Osteoblast (primary cell): ENCODE measurements around the gene SH3PXD2B. TPM values are rescaled to one million over a fixed set of nuclear protein-coding genes. Genes with fewer than 3 reads are reported as not detected.

ENCODE experiments used
- DNase-seq: peaks from one replicate; pipeline ENCODE4 v3.0.0; 2011; ENCODE audit warnings: low spot score, mixed read lengths; ENCODE audit not compliant: insufficient read length; ENCODE audit errors: missing footprints
- H2AFZ ChIP-seq: 2 replicates; pipeline ENCODE4 v1.6.0; 2011; ENCODE audit warnings: mild to moderate bottlenecking, low read length
- H3K27ac ChIP-seq: 2 replicates; pipeline ENCODE4 v1.5.1; 2011; ENCODE audit warnings: mild to moderate bottlenecking, low read depth, low read length, moderate library complexity
- H3K27me3 ChIP-seq: 2 replicates; pipeline ENCODE4 v1.6.0; 2012; ENCODE audit warnings: mild to moderate bottlenecking, control low read depth, inconsistent platforms, low read length, moderate library complexity; ENCODE audit not compliant: insufficient read depth
- H3K36me3 ChIP-seq: 2 replicates; pipeline ENCODE4 v1.5.1; 2011; ENCODE audit warnings: mild to moderate bottlenecking, low read length, control low read depth, moderate library complexity; ENCODE audit not compliant: insufficient read depth
- H3K4me1 ChIP-seq: 2 replicates; pipeline ENCODE4 v1.5.1; 2011; ENCODE audit warnings: mild to moderate bottlenecking, low read length, control low read depth, moderate library complexity; ENCODE audit not compliant: insufficient read depth
- H3K4me2 ChIP-seq: 2 replicates; pipeline ENCODE4 v1.6.0; 2011; ENCODE audit warnings: mild to moderate bottlenecking, low read length; ENCODE audit not compliant: insufficient read depth
- H3K4me3 ChIP-seq: fragments of 200-600 bp; sonication (generic); 3 replicates; pipeline ENCODE4 v1.5.1; 2012; ENCODE audit warnings: mild to moderate bottlenecking, low read length, inconsistent platforms; ENCODE audit not compliant: insufficient read depth
- H3K79me2 ChIP-seq: 2 replicates; pipeline ENCODE4 v1.6.0; 2012; ENCODE audit warnings: mild to moderate bottlenecking, low read length, control low read depth, inconsistent platforms; ENCODE audit not compliant: insufficient read depth
- H3K9me3 ChIP-seq: 2 replicates; pipeline ENCODE4 v1.5.1; 2011; ENCODE audit warnings: low read depth, low read length, control low read depth
- H4K20me1 ChIP-seq: 2 replicates; pipeline ENCODE4 v1.6.0; 2012; ENCODE audit warnings: mild to moderate bottlenecking, low read length, control low read depth; ENCODE audit not compliant: insufficient read depth
- total RNA-seq: library from RNA; depleted of rRNA; stranded (reverse); fragments of >200 nt; gene quantifications from 2 replicates; pipeline ENCODE4 v1.2.3, GENCODE V29; 2012
- TF ChIP-seq, protein P1 (sequence below): IDR thresholded peaks from 2 replicates; pipeline ENCODE4 v1.5.1; 2011; ENCODE audit warnings: mild to moderate bottlenecking, low read depth, low read length, moderate library complexity; ENCODE audit errors: extremely low read depth

SH3PXD2B gene
- total RNA-seq, 1 donor: 58.3 TPM

DNA sequence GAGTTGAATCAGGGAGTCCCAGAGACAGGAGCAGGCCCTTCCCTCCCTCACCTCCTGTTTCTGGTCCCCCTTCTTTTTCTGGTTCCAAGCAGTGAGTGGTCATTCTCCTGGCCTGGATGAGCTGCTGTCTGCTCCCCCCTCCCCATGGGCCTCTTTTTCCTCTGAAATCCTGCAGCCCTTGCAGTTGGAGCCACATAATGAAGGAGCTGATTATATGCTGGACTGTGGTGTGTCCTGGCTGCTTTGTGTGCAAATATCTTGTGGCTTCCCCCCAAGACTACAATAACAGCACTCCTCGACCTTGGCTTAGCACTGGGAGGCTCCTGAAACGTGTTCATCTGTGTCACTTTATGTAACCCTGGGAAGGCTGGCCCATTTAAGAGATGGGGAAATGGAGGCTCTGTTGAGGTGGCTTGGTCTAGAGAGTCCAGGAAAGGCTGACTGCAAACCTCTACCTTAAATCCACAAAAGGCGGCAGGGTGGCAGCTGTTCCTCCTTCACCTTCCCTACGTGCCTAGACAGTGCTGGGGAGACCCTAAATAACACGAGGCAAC is 69.2 kb downstream of the SH3PXD2B start:
- H3K4me1 ChIP-seq: peaks cover 9% of the 10 kb centered on the region
- no peak overlapping the region for H2AFZ ChIP-seq
- H3K4me3 ChIP-seq: no peak overlapping the region
- H4K20me1 ChIP-seq: peaks cover 4% of the 10 kb centered on the region
- no peak overlapping the region for H3K27ac ChIP-seq
- H3K79me2 ChIP-seq: no peaks in the 10 kb centered on the region
- H3K9me3 ChIP-seq: no peaks in the 10 kb centered on the region
- no peak for DNase-seq
- H3K27me3 ChIP-seq: no peaks in the 10 kb centered on the region
- peaks cover 42% of the 10 kb centered on the region for H3K36me3 ChIP-seq
- H3K4me2 ChIP-seq: no peak overlapping the region
- TF ChIP-seq, protein P1, sequence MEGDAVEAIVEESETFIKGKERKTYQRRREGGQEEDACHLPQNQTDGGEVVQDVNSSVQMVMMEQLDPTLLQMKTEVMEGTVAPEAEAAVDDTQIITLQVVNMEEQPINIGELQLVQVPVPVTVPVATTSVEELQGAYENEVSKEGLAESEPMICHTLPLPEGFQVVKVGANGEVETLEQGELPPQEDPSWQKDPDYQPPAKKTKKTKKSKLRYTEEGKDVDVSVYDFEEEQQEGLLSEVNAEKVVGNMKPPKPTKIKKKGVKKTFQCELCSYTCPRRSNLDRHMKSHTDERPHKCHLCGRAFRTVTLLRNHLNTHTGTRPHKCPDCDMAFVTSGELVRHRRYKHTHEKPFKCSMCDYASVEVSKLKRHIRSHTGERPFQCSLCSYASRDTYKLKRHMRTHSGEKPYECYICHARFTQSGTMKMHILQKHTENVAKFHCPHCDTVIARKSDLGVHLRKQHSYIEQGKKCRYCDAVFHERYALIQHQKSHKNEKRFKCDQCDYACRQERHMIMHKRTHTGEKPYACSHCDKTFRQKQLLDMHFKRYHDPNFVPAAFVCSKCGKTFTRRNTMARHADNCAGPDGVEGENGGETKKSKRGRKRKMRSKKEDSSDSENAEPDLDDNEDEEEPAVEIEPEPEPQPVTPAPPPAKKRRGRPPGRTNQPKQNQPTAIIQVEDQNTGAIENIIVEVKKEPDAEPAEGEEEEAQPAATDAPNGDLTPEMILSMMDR: no peak

DNA sequence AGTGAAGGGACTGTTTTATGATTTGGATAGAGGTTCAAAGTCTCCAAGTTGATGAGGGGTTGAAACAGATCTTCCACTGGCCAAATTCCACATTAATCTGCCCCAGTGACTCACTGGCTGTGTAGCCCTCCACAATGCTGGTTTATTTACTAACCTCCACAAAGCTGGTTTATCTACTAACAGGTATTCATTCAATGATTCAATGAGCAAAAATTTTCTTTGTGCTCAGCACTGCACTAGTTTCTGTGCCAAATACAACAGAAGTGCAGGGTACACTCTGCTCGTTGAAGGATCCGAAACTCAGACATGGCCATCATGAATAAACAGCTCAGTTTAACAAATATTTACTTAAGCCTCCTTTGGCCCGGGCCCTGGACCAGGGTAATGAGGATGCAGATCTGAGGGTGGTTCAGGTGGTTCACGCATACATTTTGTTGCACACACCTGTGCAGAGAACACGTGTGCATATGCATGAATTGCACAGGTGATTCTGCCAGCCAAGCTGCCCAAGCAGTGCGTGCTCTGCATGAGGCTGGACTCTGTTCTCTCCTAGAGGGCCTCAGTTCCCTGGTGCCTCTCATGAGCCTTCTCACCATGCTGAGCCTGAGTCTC is 71.0 kb downstream of the SH3PXD2B start:
- Histone ChIP-seq H3K27me3 (no peaks in the 10 kb centered on the region), H3K36me3 (peaks cover 50% of the 10 kb centered on the region), H3K9me3 (no peaks in the 10 kb centered on the region), H3K4me3 (no peak overlapping the region), H3K4me1 (peaks cover 9% of the 10 kb centered on the region), H3K4me2 (peak overlapping the region; percentile 29), H2AFZ (no peak overlapping the region), H3K79me2 (no peaks in the 10 kb centered on the region), H3K27ac (no peak overlapping the region), H4K20me1 (peaks cover 4% of the 10 kb centered on the region)
- TF ChIP-seq, protein P1: no peak
- peak; percentile 50 for DNase-seq

DNA sequence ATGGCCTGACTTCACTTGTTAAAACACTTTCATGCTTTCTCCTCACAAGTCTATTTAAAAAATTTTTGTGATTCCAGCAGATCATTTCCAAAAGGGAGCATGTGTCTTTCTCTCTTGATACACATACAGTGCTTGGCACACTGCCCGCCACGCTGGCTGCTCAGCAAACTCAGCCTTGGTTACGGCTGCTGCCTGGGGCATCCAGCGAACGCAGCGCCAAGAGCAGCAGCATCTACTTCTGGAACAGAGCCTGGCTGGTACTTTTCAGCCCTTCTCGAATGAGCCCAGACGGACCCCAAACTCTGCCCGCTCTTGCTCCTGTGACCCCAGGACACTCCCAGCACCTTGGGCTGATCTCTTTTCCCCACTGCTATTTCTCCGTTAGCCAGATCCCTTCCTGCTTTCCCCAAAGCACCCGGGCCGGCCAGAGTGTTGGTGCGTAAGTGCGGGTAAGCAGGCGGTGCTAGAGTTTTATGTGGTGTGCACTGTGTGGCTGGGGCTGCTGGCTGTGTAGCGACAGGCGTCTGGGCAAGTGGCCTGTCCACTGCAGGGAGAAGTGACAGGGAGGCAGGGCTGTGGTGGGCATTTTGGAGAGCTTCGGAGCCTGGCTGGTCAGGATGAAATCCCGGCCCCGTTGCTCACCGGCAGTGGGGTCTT is 73.2 kb downstream of the SH3PXD2B start:
- H3K4me1 ChIP-seq: peaks cover 9% of the 10 kb centered on the region
- H3K9me3 ChIP-seq: no peaks in the 10 kb centered on the region
- TF ChIP-seq, protein P1: no peak
- no peak overlapping the region for H3K4me2 ChIP-seq
- DNase-seq: no peak
- H3K4me3 ChIP-seq: no peak overlapping the region
- no peak overlapping the region for H2AFZ ChIP-seq
- peaks cover 9% of the 10 kb centered on the region for H4K20me1 ChIP-seq
- no peaks in the 10 kb centered on the region for H3K79me2 ChIP-seq
- no peaks in the 10 kb centered on the region for H3K27me3 ChIP-seq
- H3K36me3 ChIP-seq: peaks cover 46% of the 10 kb centered on the region
- no peak overlapping the region for H3K27ac ChIP-seq

DNA sequence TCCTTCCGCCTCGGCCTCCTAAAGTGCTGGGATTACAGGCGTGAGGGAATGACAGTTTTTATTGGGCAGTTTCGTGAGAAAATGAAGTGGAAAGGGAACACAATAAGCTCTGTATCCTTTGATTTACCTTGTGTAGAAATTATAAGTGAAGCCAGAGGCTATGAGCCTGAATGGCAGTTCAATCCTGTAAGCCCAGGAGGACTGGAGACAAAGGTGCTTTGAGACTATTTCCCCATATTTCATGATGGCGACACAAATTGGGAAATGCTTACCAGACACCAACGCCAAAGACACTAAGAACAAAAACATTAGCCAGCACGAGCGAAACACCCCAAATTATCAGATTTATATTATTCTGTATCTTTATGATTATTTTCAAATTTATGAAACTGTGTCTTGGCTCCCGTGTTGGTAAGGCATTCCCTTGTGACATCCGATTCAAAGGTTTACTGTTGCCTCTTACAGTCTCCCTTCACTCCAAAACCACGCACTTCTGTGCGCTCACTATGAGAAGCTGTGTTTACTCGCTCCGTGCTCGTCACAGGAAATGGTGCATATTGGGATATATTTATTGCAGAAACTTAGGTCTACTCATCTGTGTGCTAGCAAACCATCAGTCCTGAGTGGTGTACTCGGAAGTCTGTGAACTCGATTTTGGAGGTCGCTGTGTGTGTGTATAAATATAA is 73.9 kb downstream of the SH3PXD2B start:
- peaks cover 46% of the 10 kb centered on the region for H3K36me3 ChIP-seq
- H3K4me2 ChIP-seq: no peak overlapping the region
- DNase-seq: peak; percentile 37
- H3K4me3 ChIP-seq: no peak overlapping the region
- no peak overlapping the region for H2AFZ ChIP-seq
- TF ChIP-seq, protein P1: no peak
- H3K79me2 ChIP-seq: no peaks in the 10 kb centered on the region
- H3K27me3 ChIP-seq: no peaks in the 10 kb centered on the region
- H3K9me3 ChIP-seq: no peaks in the 10 kb centered on the region
- peaks cover 9% of the 10 kb centered on the region for H3K4me1 ChIP-seq
- no peak overlapping the region for H3K27ac ChIP-seq
- peaks cover 9% of the 10 kb centered on the region for H4K20me1 ChIP-seq
